ENCODE results near the gene HOXC11.
A peak's percentile ranks its signal among the peaks of the same experiment; 100 is the strongest.

Gene HOXC11

DNA sequence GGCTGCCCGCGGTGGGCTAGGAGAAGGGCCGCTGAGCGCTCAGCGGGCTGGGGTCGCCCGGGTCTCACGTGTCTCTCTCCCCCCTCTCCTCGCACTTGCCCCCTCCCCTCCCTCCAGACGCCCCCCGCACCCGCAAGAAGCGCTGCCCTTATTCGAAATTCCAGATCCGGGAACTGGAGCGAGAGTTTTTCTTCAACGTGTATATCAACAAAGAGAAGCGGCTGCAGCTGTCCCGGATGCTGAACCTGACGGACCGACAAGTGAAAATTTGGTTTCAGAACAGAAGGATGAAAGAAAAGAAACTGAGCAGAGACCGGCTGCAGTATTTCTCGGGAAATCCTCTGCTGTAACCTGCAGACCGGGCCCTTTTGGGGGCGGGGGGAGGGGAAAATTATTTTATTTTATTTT, 2.1 kb downstream of the HOXC11 start:
- no peak for DNase-seq

DNA sequence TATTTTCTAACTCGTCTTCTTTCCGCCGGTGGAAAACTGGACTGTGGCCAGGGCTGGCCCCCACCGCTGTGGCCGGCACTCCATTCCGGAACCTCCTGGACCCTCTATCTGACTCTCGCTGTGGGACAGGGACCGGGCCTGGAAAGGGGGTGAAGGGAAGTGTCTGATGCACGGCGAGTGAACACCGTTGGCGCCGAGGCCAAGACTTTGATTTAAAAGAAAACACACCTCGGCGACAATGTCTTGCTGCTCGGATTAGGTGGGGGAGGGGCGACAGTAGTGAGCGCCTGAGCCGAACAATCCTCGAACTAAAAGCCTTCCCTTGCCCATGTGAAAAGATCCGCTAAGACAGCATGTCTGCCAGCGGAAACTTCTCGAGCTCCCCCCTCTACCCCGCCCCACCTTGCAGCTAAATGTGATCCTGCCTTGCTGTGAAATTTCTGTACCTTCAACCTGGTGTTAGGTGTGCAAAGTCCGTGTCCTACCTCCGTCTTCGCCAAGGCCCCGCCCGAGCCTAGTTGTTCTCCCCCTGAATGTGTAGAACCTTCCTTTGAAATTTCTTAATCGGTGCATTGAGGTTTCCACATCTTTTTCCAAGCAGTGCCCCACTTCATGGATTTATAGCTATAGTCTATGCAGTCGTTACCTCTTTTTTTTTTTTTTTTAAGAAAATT, 2.7 kb downstream of the HOXC11 start:
- DNase-seq, result no peak

DNA sequence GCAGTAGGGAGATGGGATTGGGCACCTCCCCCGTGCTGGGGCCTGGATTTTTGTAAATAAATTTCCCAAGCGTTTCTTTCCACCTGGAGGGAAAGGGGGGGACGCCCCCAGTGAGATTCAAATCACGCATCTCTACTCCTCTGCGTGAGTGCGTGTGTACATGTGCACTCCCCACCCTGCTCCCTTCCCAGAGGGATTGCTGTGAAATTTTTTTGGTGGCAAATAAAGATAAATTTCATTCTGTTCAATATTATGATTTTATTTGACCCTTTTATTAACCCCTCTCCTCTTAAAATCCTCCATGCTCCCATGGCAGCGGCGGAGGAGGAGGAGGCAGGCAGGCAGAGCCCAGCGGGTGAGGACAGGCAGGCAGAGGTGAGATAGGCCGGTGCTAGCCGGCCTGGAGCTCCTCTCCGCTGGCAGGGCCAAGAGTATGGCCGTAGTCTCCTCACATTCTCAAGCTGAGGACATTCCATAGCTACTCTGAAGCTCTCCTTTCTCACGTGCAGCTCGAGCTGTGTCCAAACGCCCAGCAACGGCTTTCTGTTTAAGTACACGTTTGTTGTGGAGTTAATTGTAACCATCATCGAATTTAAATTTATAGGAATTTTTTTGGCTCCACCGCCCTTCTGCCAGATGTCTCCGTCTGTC, 3.4 kb downstream of the HOXC11 start:
- no peak for DNase-seq

DNA sequence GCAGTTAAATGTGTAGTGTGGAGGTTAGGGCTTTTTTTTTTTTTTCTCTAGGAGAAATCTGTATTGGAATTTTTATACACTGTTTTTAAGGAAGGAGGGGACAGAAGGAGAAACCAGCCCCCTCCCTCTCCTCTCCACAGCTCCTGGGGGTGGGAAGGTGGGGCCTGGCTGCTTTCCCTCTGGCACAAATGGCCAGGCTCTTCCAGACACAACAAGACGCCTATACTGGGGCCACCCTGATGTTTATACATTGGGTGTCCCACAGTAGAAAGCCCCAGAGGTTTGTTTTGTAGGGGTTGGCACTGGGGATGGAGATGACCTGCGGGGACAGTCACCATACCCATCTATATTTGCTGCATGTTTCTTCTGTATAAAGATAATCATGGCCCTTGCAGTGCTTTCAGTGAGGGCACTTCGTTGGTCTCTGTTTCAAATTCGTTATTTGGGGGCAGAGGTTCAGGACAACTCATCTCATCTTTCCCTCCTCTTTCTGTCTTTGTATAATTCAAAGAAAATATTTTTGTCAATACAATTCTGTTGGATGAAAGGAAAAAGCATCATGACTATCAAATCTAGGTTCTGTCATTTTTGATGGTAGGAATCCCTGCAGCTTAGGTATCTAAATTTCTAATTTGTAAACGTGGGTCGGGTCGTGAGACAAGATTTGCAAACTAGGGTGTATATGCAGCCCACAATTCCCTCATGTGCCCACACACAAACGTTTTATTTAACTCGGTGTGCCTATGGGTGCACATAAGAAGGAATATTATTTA, 4.1 kb downstream of the HOXC11 start:
- DNase-seq, result no peak

DNA sequence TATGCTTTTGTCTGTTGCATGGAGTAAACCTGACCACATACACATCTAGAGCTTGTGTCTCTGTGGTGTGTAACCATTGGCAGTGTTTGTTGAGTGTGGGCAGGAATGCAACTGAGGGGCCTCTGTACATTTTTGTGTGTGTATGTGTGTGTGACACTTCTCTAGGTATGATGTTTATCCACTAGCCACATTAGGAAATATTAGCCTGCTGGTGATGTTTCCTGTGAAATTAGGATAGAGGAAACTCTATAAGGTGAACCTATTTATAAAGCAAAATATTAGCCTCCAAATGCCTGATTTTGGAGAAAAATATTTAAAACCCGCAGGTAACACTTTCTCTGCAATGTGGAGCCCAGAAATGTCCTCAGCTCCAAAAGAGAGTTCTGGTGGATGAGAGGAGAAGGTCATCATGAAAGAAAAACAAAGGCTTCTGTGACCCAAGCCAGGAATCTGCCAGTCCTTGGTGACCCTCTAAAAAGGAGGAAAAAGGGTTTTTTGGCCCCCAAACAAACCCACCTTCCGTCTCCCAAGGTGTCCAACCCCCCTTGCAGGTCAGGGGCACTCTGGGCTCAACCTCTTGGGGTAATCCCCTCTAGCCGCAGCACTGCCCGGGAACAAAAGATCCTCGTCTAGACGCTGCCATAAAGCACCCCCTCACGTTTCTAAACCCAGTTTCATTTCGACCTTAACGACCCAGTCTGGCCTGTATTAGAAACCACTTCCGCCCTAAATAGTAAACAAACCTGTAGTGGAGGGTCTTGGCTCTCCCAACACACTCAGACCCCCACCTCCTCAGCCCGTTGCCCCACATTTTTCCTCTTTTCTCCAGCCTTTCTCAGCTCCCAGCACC, 4.9 kb downstream of the HOXC11 start:
- DNase-seq, result no peak

DNA sequence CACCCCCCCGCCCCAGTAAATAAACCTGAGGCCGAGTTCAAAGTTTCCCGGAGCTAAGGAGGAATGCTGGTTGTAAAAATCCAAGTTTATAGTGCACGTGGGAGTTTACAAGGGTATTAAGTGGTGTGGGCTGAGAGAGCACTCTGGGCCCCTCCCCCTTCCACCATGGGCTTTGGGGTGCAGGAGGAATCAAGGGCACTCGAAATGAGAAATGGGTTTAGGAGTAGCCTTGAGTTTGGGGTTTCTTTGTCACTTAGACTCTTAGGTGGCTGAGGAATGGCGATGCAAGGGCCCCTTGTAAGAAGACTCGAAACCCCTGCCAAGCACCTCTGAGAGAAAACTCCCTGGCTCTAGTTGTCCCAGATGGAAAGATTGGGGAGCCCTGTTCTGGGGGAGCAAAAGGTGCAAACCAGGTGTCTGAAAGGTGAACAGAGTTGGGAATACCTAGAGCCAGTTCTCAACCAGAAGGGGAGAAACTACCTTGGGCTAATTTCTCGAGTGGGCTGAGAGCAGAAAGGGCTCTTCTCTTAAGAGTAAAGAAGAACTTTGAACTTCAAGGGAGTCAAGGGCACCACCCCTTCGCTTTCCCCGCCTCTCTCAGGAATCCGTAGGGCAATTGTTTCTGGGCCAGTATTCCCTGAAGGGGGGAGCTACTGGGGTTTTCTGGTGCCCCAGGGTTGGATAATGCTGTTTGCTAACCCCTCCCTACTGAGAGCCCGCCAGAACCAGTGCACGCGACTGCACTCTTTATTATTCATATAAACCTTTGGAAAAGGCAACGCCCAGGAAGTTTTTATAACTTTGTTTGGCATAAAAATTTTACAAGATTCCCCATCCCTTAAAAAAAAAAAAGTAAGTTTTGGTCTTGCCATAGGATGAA, 5.8 kb downstream of the HOXC11 start:
- no peak for DNase-seq

DNA sequence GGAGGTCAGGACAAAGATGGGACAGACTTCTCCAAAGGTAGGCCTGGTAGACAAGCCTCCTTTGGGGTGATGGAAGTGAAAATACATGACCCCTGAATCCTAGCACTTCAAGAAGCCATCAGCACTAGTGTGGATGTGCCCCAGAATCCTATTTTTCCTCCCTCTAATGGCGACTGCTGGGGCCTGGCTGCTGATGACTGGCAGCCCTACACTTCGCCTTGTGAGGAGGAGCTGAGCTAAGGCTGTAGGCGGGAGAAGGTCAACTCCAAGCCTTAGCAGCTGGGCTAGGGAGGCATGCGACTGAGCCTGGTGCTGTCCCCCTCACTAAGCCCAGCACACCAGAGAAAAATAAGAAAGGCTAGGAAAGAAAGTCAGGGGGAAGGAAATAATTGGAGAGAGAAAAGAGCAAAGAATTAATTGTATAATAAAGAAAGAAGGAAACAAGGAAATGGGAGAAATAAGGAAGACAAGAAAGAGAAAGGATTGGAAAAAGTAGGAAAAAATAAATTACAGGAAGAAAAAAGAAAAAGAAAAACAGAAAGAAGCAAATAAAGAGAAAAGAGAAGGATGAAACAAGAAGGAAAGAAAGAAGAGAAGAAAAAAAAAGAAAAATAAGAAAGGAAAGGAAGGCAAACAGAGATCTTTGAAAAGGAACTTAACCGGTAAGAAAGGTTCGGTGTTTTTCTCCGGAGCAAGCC, 7.3 kb downstream of the HOXC11 start:
- DNase-seq, result no peak

DNA sequence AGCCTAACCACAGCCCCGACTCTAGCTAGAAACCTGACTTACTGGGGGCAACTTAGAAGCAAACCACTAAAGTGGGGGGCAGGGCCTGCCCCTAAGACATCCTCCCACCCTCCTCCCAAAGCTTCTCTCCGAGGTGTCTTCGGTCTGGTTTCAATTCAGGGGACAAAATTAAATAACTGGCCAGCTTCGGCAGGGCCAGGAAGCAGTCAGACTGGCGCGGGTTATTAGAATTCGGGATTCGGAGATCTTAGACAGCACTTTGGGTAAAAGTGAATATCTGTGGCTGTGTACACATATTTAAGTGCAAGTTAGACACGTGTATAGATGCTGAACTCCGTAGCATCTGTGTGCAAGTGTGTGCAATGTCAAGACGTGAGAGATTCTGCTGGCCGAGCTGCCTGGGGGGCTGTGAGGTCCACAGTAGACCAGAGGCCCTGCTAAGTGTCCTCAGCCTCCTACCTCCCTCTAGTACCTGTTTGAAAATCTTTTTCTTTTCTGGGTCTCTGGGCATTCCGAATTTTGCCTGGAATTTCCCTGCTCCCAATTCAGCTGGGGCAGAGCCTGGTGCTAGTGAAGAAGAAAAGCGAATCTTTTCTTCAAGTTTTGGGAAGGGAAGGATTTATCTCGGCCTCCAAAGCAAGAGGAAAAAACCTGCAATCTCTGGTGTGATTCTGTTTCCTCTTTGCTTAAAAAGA, 8.0 kb downstream of the HOXC11 start:
- no peak for DNase-seq

DNA sequence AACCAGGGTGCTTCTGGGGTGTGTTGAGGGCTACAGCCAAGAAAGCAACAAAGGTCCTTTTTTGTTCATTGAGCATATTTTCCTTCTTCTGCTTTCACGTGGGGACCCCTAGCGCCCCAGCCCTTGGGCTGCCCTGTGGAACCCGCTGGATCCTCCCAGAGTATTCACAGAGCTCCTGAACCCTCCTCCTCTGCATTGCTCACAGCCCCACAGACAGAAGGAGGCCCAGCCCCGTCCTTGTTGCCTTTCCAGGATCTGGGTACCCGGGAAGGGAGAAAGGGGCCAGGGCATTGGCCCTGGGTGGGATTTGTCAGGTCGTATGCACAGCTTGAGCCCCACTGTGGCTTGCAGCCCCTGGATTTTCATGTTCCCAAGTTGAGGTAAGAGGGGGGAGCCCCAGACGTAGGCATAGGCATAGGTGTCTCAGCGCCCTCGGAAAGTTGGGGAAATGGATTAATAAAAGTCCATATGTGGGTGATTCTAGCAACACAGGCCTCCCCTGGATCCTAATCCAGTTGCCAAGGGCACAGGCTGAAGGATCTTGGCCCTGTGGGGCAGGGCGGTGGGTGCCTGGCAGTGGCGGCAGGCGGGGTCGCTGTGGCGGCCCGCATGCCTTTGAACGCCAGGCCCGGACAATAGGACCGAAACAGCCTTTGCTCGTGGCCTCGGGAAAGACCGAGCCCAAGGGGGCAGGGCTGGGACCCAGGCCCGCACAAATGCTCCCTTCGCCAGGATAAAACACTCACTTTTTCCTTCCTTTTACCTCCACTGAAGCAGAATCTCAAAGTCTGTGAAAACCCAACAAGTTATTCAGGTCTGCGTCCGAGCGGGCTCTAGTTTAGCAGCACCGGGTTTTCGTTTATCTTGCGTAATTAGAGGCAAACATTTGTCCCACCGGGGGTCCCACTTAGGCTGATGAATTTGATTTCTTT, 9.0 kb downstream of the HOXC11 start:
- DNase-seq, result no peak

DNA sequence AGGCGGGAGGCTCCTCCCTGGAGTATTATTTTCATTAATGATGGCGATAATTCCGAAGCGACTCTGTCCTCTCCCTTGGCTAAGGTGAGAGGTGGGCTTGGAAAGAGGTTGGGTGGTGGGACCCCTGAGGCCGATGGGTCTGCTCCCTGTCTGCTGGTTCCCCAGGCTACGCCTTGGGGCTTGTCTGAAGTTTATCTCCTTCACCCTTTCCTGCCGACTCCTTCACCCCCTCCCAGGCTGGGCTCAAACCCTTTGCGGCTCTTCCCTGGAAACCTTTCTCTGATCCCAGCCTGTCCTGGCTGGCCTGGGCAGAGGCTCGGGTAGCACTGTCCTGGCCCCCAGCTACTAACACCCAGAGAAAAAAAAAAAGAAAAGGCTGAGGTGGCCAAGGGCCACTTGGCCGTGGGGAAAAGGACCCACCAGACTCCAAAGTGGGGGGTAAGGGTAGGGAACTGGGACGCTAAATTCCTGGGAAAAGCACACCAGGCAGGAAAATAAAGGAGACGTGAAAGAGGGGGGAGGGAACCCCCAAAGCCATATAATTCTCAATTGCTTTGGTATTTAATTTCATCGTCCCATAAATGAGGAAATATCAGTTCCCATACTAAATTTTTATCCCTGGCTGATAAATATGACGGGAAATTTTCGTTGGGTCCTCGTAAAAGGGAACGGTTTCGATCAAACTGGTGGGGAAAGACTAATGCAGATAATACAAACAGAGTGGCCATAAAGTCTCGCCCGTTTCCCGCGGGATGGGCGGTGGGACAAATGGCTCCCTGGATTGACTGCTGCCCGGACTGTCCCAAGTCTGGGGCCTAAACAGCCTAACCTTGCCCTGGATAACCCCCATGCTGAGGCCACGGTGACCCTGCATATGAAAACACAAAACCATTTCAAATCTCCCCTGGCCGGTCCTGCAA, 10.0 kb downstream of the HOXC11 start:
- no peak for DNase-seq

DNA sequence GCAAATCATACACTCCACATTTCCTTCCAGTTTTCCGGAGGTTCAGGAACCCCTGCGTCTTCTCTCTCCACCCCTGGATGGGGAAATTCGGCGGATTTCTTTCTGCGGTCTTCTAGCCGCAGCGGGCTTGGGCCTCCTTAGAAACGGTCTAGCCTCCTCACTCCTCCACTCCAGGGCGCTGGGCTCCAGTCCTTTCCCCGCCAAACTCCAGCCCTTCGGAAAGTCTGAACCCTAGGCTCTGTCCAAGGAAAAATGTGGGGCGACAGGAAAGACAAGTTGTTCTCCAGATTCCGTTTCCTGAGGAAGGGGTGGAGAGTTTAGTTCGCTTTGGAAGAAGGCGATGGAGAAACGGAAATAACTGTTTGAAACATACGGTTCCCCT, 10.6 kb downstream of the HOXC11 start:
- DNase-seq, result no peak

DNA sequence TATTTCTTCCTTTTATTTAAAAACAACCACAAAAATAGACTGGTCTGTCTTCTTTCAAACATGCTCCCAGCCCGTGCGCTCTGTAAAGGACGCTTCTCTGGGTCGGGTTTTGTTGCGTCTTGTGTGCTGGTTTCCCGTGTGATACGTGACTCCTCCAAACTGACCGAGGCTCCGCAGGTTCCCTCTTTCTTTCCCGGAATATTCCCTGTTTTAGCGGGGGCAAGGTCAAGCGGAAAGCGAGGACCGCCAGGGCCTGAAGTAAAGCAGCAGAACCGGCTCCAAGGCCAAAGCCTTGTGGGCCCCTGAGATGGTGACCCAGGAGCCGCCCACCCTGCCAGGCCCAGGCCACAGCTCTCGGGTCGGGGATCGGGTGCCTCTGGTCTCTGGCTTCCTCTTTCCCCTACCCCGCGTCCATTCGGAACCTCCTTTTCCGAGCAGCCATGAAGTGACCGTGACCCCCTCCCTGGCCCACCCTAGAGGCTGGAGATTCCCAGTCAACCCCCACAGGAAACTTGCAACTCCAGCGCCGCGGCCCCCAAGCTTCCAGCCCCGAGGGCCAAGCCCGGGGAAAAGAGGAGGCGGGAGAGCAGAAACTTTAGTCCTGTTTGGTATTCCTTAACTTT, 11.1 kb downstream of the HOXC11 start:
- DNase-seq, result no peak

DNA sequence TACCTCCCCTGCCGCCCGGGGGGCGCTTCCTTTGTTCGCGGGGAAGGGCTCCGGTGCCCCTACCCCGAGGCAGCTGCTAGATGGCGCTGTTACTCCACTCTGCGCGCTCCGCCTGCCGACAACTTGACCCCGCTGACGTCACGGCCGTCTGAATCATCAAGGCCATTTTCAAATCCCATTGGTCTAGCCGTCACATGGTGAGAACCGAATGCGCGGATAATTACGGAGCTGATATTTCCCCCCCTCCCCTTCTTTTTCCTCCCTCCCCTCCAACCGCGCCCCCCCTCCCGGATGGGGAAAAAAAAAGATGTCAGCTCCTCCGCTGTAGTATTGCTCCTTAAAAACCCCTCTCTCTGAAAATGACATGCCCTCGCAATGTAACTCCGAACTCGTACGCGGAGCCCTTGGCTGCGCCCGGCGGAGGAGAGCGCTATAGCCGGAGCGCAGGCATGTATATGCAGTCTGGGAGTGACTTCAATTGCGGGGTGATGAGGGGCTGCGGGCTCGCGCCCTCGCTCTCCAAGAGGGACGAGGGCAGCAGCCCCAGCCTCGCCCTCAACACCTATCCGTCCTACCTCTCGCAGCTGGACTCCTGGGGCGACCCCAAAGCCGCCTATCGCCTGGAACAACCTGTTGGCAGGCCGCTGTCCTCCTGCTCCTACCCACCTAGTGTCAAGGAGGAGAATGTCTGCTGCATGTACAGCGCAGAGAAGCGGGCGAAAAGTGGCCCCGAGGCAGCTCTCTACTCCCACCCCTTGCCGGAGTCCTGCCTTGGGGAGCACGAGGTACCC, 12.2 kb downstream of the HOXC11 start, which contains the start of gene HOXC10:
HOXC10 (plus strand) TSS at position 246 of the 791 bp plus-strand sequence; CDS start at position 360, 114 bp downstream.
- DNase-seq, result peak; percentile 48

DNA sequence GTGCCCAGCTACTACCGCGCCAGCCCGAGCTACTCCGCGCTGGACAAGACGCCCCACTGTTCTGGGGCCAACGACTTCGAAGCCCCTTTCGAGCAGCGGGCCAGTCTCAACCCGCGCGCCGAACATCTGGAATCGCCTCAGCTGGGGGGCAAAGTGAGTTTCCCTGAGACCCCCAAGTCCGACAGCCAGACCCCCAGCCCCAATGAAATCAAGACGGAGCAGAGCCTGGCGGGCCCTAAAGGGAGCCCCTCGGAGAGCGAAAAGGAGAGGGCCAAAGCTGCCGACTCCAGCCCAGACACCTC, 12.7 kb downstream of the HOXC11 start:
- DNase-seq, result no peak

DNA sequence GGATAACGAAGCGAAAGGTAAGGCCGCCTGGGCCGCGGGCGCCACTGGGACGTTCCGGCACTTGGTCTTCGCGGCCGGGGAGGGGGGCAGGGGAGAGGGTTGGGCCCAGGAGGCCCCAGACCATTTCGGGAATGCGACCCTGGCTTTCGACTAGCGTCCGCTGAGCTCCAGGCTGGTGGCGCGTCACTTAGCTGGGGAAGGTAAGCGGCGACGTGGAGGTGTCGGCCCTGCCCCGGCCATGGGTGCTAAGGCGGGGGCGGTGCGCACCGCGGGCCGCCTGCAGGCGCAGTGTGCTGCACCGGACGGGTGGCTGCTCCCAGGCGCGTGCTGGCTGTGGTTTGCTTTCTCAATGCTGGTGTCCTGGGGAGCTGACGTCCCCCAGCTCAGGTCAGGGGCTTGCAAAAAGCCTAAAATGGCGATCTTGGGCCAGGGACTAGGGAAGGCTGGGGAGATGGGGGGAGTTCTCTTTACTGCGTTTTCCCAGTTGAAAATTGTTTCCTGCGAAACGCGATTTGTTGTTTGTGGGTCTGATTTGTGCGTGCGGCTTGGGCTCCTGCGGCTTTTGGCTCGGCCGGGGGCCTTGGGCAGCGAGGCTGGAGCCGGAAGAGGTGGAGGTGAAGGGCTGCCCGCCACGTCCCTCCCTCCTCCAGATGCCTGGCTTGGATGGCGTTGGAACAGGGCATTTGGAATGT, 13.2 kb downstream of the HOXC11 start:
- DNase-seq, result no peak

DNA sequence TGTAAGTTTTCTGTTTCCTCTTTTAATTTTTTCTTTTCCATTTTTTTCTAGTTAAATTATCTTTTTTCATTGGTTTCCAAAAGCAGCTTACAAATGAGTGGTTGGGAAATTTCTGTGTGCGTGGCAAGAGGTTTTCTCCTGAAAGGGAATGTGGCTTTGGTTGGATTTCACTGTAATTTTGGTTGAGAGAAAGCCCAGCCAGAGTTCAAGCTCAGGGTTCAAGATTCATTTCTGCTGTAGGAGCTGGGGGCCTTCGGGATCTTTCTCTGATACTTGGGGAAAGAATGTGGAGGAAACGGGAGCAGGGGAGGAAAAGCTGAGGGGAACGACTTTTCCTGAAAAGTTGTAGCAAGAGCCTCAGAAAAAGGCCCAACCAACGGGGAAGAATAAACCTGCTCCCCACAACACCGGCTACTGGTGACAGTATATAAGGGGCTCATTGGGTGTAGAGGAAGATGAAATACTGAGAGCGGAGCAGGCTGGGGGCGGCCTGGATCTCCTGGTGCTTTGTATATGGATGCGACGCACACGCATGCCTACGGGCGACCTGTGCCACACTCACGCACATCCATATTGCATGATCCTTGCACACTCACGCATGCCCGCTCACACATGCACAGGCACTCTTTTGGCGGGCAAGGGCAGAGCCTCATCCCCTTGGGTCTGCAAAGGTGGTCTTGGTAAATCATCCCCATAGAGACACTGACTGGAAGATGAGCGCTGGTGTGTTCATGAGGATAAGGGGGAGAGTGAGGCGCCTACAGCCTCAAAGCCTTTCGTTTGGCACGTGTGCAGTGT, 14.0 kb downstream of the HOXC11 start:
- no peak for DNase-seq

Measured in NCI-H1436 (cell line).